ENCODE measurements around the gene WDR76. TPM values are rescaled to one million over a fixed set of nuclear protein-coding genes. Genes with fewer than 3 reads are reported as not detected.
"Not testable (repeated sequence)": the region's sequence is repeated elsewhere in the genome, so short reads cannot be mapped to it uniquely, and the experiment has no call there.

WDR76 gene
- total RNA-seq, 4 donors from 2014 or later = 1.6 to 6.6 (median 4.8) TPM

- H3K36me3 ChIP-seq; intact Hi-C loops (cut with DNase I); H3K9me3 ChIP-seq; H3K27ac ChIP-seq; DNase-seq; H3K4me3 ChIP-seq (replicated peaks in 1 of 3); H3K27me3 ChIP-seq; H3K4me1 ChIP-seq: not testable (repeated sequence)
- 94 to 96% methylated on average over 14 of the region's 14 CpGs for WGBS, 2 donors
These were observed 4.8 kb downstream of the WDR76 start for GRCh38 chr15:43831519-43832052.

GRCh38 chr15:43832485-43832884 is 5.7 kb downstream of the WDR76 start:
- H3K27me3 ChIP-seq; H3K9me3 ChIP-seq; intact Hi-C loops (cut with DNase I); H3K36me3 ChIP-seq; H3K27ac ChIP-seq; DNase-seq; H3K4me1 ChIP-seq; H3K4me3 ChIP-seq (replicated peaks in 1 of 3): not testable (repeated sequence)
- 95 to 97% methylated on average over 6 of the region's 6 CpGs for WGBS, 2 donors

- Histone ChIP-seq H3K4me1 (no peaks in the 10 kb centered on the region), H3K4me3 (replicated peaks in 1 of 3) (no peak overlapping the region), H3K27me3 (no peaks in the 10 kb centered on the region), H3K36me3 (no peaks in the 10 kb centered on the region), H3K9me3 (no peaks in the 10 kb centered on the region), H3K27ac (no peak overlapping the region)
- intact Hi-C loops (cut with DNase I) = no loop called here
- DNase-seq = no peak
- TF ChIP-seq POLR2A (IDR thresholded peaks at IDR 0.05) (no peak), CTCF (IDR thresholded peaks at IDR 0.05) (no peak)
These were observed 18.6 kb downstream of the WDR76 start for GRCh38 chr15:43845421-43845820.

- intact Hi-C loops (cut with DNase I) = no loop called here
- TF ChIP-seq CTCF (IDR thresholded peaks at IDR 0.05) (no peak), POLR2A (IDR thresholded peaks at IDR 0.05) (no peak)
- WGBS, 2 donors = 96 to 99% methylated on average over 3 of the region's 3 CpGs
These were observed 24.4 kb downstream of the WDR76 start for GRCh38 chr15:43851251-43851650.

GRCh38 chr15:43852607-43853006 is 25.8 kb downstream of the WDR76 start:
- intact Hi-C loops (cut with DNase I) = no loop called here
- Histone ChIP-seq H3K4me3 (replicated peaks in 1 of 3) (no peak overlapping the region), H3K9me3 (no peaks in the 10 kb centered on the region), H3K27me3 (no peaks in the 10 kb centered on the region), H3K27ac (no peak overlapping the region), H3K36me3 (no peaks in the 10 kb centered on the region), H3K4me1 (no peaks in the 10 kb centered on the region)
- TF ChIP-seq CTCF (IDR thresholded peaks at IDR 0.05) (no peak), POLR2A (IDR thresholded peaks at IDR 0.05) (no peak)
- 98% methylated on average over 4 of the region's 4 CpGs for WGBS, 2 donors
- DNase-seq = no peak

More at GRCh38 chr15:43851251-43851650, 24.4 kb downstream of the WDR76 start:
- DNase-seq = no peak
- Histone ChIP-seq H3K27ac (no peak overlapping the region), H3K36me3 (no peaks in the 10 kb centered on the region), H3K27me3 (no peaks in the 10 kb centered on the region), H3K4me1 (no peaks in the 10 kb centered on the region), H3K9me3 (no peaks in the 10 kb centered on the region), H3K4me3 (replicated peaks in 1 of 3) (no peak overlapping the region)

GRCh38 chr15:43854801-43855200 is 28.0 kb downstream of the WDR76 start:
- no peaks in the 10 kb centered on the region for H3K4me1 ChIP-seq
- no peak overlapping the region for H3K27ac ChIP-seq
- no peaks in the 10 kb centered on the region for H3K9me3 ChIP-seq
- no peak for TF ChIP-seq POLR2A (IDR thresholded peaks at IDR 0.05)
- no peak for TF ChIP-seq CTCF (IDR thresholded peaks at IDR 0.05)
- intact Hi-C loops (cut with DNase I) = no loop called here
- H3K27me3 ChIP-seq = no peaks in the 10 kb centered on the region
- no peaks in the 10 kb centered on the region for H3K36me3 ChIP-seq
- no peak overlapping the region for H3K4me3 ChIP-seq (replicated peaks in 1 of 3)
- no peak for DNase-seq
- 95% methylated on average over 6 of the region's 6 CpGs for WGBS, 2 donors

Measured in thyroid gland (tissue), 4 donors.